RPMI8226 (cell line): ENCODE measurements around the gene MFAP4.
A peak's percentile ranks its signal among the peaks of the same experiment; 100 is the strongest.

Source experiments
- DNase-seq: peaks from one replicate; pipeline ENCODE4 v3.0.0-alpha.2; 2015

The MFAP4 gene

DNA sequence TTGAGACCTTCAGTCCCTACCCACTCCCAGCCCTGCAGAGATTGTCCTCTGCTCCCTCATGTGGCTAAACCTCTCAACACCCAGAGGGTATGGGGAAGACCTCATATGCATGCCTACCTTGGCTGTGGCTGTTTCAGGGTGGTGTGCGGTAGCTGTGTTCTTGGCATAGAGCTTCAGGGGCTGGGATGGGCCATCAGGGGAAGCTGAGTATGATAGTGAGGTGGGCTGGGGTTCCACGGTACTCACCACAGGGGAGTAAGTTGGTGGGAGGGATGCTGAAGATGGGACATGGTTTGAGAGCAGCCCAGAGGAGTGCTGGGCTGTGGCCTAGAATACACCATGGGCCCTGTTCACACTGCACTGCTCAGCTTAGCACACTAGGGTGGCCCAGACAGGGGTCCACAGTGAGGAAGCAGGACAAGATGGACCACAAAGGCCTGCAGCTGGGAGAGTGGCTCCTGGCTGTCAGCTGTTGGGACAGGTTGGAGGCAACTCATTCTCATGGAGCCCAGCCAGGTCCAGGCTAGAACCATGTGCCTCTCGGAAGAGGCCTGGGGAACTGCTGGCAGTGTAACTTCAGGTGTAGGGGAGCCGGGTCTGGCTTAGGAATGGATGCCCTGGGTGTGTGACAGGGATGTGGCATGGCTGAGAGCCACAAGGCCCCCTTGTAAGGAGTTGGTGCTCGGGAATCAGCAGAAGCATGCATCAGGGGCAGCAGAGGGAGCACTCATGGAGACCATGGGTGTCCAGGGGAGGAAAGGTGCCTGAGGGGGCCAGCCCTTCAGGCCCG lies 3.1 kb downstream of the MFAP4 start:
- no peak for DNase-seq

DNA sequence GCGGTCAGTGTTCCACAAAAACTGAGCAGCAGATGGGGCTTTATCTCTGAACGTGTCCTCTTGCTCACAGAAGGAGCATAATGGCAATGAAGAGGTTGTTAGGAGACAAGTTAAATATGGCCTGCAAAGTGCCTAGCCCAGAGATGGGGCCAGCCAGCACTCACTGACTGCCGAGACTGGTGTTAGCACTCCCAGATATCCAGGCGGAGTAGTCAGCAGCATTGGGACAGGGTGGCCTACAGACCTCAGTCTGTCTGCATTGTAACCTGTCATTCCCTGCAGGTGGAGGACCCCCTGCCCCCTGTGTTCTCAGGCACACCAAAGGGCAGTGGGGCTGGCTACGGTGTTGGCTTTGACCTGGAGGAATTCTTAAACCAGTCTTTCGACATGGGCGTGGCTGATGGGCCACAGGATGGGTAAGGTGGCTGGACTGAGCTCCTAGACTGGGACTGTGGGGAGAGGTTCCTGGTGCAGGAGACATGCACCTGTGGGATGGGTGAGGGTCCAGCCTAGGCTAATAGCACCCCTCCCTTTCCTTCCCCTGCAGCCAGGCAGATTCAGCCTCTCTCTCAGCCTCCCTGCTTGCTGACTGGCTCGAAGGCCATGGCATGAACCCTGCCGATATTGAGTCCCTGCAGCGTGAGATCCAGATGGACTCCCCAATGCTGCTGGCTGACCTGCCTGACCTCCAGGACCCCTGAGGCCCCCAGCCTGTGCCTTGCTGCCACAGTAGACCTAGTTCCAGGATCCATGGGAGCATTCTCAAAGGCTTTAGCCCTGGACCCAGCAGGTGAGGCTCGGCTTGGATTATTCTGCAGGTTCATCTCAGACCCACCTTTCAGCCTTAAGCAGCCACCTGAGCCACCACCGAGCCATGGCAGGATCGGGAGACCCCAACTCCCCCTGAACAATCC lies 4.2 kb downstream of the MFAP4 start:
- no peak for DNase-seq

DNA sequence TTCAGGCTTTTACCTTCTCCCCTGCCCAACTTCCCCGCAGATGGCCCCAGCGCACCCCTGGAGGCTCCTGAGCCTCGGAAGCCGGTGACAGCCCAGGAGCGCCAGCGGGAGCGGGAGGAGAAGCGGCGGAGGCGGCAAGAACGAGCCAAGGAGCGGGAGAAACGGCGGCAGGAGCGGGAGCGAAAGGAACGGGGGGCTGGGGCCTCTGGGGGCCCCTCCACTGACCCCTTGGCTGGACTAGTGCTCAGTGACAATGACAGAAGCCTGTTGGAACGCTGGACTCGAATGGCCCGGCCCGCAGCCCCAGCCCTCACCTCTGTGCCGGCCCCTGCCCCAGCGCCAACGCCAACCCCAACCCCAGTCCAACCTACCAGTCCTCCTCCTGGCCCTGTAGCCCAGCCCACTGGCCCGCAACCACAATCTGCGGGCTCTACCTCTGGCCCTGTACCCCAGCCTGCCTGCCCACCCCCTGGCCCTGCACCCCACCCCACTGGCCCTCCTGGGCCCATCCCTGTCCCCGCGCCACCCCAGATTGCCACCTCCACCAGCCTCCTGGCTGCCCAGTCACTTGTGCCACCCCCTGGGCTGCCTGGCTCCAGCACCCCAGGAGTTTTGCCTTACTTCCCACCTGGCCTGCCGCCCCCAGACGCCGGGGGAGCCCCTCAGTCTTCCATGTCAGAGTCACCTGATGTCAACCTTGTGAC lies 5.1 kb downstream of the MFAP4 start:
- no peak for DNase-seq

DNA sequence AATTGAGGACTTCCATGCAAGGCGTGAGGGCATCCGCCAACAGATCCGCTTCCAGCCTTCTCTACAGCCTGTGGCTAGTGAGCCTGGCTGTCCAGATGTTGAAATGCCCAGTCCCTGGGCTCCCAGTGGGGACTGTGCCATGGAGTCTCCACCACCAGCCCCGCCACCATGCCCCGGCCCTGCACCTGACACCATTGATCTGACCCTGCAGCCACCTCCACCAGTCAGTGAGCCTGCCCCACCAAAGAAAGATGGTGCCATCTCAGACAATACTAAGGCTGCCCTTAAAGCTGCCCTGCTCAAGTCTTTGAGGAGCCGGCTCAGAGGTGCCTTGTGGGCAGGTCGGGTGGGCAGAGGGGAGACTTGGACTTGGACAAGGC lies 5.6 kb downstream of the MFAP4 start:
- DNase-seq, result no peak

GRCh38 chr17:19380481-19381301 lies 6.3 kb downstream of the MFAP4 start:
- no peak for DNase-seq

DNA sequence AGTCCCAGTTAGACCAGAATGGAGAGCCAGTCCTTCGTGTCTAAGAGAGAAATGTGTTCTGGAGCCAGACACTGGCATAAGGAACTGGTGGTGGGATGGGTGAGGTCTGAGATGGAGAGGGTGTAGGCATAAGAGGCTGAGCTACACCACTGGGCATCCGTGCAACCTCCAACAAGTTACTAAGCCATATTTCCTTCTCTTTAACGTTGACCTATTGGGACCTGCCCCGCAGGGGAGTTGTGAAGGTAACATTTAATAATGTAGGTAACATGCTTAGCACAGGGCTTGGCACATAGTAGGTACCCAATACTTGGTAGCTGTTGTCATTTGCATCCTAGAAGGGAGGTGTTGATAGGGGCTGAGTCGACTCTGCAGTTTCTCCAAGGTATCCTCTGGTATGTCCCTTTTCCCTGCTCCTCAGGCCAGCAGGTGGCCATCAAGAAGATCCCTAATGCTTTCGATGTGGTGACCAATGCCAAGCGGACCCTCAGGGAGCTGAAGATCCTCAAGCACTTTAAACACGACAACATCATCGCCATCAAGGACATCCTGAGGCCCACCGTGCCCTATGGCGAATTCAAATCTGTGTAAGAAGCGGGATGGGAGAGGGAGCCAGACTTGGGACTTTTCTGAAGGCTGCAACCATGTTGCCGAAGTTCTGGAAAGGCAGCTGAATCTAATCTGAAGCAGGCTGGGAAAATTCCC lies 7.5 kb downstream of the MFAP4 start:
- DNase-seq, result no peak

GRCh38 chr17:19378416-19379360 lies 8.3 kb downstream of the MFAP4 start, which contains the start of gene MAPK7:
Gene MAPK7 (plus strand): TSS chr17:19378498. CDS start chr17:19378901, 403 bp downstream.
- no peak for DNase-seq

DNA sequence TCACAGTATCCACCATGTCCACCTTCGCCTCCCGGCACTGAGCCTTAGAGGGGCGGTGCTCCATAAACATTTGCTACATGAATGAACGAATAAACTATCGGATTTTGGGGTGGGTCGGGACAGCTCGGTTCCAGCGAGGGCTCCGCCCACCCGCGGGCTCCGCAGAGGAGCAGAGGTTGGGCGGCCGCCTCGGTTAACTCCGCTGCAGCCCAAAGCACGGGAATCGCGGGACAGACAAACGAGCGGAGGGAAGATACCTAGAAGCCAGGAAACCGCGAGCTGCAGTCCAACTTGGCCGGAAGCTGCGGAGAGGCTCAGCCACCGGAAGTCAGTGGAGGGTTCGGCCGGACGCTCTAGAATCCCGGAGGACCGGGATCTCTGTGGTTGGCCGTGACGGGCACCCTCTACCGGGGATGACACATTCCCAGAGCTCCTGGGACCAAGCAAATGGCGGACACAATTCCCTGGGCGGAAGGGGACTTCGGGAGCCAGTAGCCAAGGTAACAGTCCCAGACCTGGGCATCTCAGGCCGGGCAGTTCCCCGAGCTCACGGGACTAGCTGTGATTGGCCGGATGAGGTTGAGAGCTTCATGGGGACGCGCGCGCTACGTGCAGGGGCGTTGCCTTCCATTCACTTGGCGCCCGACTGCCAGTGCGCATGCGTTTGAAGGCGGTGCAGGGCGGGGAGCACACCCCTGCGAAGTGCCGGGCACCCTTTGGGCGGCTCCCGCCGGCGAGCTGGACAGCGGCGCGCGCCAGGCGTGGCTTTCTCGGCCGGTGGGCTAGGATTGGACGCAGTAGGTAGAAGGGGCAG lies 9.2 kb downstream of the MFAP4 start:
- peak; percentile 95 for DNase-seq

GRCh38 chr17:19376811-19377210 lies 10.2 kb downstream of the MFAP4 start:
- DNase-seq, result no peak

- DNase-seq, result no peak
Measured at GRCh38 chr17:19375732-19376131, 11.3 kb downstream of the MFAP4 start.

- DNase-seq, result no peak
Measured at GRCh38 chr17:19374136-19374535, 12.9 kb downstream of the MFAP4 start.

DNA sequence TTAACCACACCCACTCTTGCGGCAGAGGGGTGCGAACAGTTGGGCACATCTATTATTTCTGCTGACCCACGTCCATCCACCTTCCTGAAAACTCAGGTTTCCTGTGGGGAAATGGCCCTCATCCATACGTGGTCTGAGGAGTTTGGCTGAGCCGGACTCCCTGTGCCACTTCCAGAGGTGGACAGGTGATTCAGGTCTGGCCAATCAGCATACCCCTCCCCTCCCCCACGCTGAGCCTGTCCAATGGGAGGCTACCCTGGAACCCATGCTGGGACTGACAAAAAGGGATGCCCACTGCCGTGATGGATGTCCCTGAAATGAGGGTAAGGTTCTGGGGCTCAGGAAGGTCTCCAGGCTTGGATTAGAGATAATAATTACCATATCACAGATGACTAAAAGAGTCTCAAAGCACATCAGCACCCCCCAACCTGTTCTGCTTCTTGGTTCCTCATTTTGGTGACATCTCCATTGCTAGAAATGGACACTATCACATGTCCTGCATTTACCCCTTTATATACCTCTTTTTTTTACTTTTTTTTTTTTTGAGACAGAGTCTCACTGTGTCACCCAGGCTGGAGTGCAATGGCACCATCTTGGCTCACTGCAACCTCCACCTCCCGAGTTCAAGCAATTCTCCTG lies 14.0 kb downstream of the MFAP4 start:
- no peak for DNase-seq

GRCh38 chr17:19372439-19372838 lies 14.6 kb downstream of the MFAP4 start:
- no peak for DNase-seq

GRCh38 chr17:19372011-19372370 lies 15.0 kb downstream of the MFAP4 start:
- DNase-seq, result no peak

DNA sequence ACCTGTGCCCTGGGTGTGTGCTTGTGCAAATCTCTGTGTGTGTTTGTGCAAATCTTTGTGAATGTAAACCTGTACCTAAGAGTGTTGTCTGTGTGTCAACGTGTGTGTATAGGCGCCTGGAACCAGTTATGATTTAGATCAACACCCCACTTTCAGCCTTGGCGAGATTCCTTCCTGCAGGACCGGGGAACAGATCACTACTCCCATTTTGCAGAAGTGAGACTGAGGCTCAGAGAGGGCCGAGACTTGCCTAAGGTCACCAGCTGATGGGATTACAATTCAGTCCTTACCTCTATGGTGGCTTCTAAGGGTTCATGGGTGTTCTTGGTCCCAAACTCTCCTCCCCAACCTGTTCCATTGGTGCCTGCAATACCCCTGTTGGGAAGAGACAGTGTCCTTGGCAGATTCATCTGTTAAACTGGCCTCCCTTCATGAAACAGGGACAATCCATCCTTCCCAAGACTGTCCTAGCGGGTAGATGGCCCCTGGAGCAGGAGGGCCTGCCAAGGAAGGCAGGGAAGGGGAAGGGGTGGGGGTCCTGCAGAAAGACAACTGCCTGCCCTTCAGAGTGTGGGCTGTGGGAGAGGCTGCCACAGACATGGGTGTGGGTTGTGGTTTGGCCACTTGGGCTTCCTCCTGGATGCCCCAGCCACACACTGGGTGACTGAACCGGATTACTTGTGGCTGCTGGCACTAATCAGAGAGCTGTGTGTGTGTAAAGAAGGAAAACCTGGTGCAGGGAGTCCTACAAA lies 15.6 kb downstream of the MFAP4 start:
- DNase-seq, result no peak

GRCh38 chr17:19370493-19370960 lies 16.5 kb downstream of the MFAP4 start:
- no peak for DNase-seq

DNA sequence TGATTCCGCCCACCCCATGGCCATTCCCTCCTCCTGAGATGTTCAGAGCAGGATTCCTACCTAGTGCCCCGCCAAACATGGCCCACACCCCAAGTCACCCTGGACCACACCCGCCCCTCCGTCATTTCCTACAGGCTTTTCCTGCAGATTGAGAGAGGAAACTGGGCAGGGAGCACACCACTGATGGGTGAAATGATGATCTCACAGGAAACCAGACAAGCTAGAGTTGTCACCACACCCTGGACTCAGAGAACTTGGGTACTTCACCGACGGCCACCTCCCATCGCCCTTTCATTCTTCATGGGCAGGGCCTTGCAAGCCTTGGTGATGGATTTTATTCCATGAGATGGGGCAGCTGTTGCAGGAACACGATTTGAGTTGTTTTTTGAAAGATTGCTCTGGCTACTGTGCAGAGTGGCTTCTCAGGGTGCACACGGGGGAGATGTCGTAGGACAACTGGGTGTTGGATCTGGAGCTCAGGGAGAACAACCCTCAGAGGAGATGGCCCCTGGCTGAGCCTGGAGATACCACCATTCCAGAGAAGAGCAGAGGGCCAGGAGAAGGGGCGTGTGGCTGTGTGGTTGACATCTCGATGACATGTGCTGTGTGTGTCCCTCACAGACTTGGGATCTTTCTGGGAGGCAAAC lies 17.0 kb downstream of the MFAP4 start:
- no peak for DNase-seq
